ENCODE measurements around the gene CRYBA1. TPM values are rescaled to one million over a fixed set of nuclear protein-coding genes. Genes with fewer than 3 reads are reported as not detected.
"Not testable (repeated sequence)": the region's sequence is repeated elsewhere in the genome, so short reads cannot be mapped to it uniquely, and the experiment has no call there.

The CRYBA1 gene
- total and polyA plus RNA-seq, 7 donors, result not detected

- ATAC-seq, result no peak
- H3K9me3 ChIP-seq, result no peaks in the 10 kb centered on the region
- no peak for TF ChIP-seq CTCF (IDR thresholded peaks at IDR 0.05)
- no peak overlapping the region for H3K4me3 ChIP-seq
- 91 to 92% (median 91%) methylated on average over 5 of the region's 5 CpGs for WGBS, 3 donors
- H3K27ac ChIP-seq, result no peak overlapping the region
- no peak for DNase-seq
- no peaks in the 10 kb centered on the region for H3K4me1 ChIP-seq
- no peaks in the 10 kb centered on the region for H3K36me3 ChIP-seq (ENCODE audit: insufficient read depth in 1 of 2, low read depth in 1 of 2)
- H3K27me3 ChIP-seq (ENCODE audit: insufficient read depth in 3 of 3, low read length in 2 of 3), result no peaks in the 10 kb centered on the region
- intact Hi-C loops (cut with DNase I), result no loop called here
Measured at GRCh38 chr17:29216856-29217255, 29.8 kb upstream of the CRYBA1 start.

- Histone ChIP-seq H3K27ac (no peak overlapping the region), H3K27me3 (ENCODE audit: insufficient read depth in 3 of 3, low read length in 2 of 3) (no peaks in the 10 kb centered on the region), H3K4me1 (no peaks in the 10 kb centered on the region), H3K4me3 (no peak overlapping the region), H3K9me3 (no peaks in the 10 kb centered on the region), H3K36me3 (ENCODE audit: insufficient read depth in 1 of 2, low read depth in 1 of 2) (no peaks in the 10 kb centered on the region)
- 10 to 14% (median 13%) methylated on average over 14 of the region's 14 CpGs for WGBS, 3 donors
- peak; percentile 68 to 93 (median 76) for ATAC-seq
- intact Hi-C loops (cut with DNase I), result loop anchor here (1.0 to 2.0 kb wide), 3 partner anchors 70 to 71 kb away; no protein-coding TSS in a partner anchor
- DNase-seq, result peak; percentile 69 to 75
- TF ChIP-seq CTCF (IDR thresholded peaks at IDR 0.05), result peak; percentile 90
Measured at GRCh38 chr17:29219378-29220047, 27.1 kb upstream of the CRYBA1 start.

- H3K27me3 ChIP-seq (ENCODE audit: insufficient read depth in 3 of 3, low read length in 2 of 3); H3K4me1 ChIP-seq; DNase-seq; H3K36me3 ChIP-seq (ENCODE audit: insufficient read depth in 1 of 2, low read depth in 1 of 2); H3K9me3 ChIP-seq; H3K4me3 ChIP-seq; H3K27ac ChIP-seq; ATAC-seq: not testable (repeated sequence)
- WGBS, 3 donors, result 95 to 97% (median 96%) methylated on average over 11 of the region's 11 CpGs
- intact Hi-C loops (cut with DNase I), result loop anchor here in 1 of 2 donors (2.0 kb wide), 1 partner anchor 69 kb away; no protein-coding TSS in a partner anchor
Measured at GRCh38 chr17:29221338-29221737, 25.3 kb upstream of the CRYBA1 start.

- Histone ChIP-seq H3K9me3 (no peaks in the 10 kb centered on the region), H3K4me3 (no peak overlapping the region), H3K36me3 (ENCODE audit: insufficient read depth in 1 of 2, low read depth in 1 of 2) (no peaks in the 10 kb centered on the region), H3K27me3 (ENCODE audit: insufficient read depth in 3 of 3, low read length in 2 of 3) (no peaks in the 10 kb centered on the region), H3K4me1 (no peaks in the 10 kb centered on the region), H3K27ac (no peak overlapping the region)
- no peak for DNase-seq
- ATAC-seq, result no peak
- TF ChIP-seq CTCF (IDR thresholded peaks at IDR 0.05), result no peak
- intact Hi-C loops (cut with DNase I), result no loop called here
Measured at GRCh38 chr17:29225396-29225795, 21.3 kb upstream of the CRYBA1 start.

GRCh38 chr17:29233301-29233700, 13.4 kb upstream of the CRYBA1 start:
- H3K4me3 ChIP-seq, result no peak overlapping the region
- 88 to 96% (median 95%) methylated on average over 1 of the region's 1 CpG for WGBS, 3 donors

GRCh38 chr17:29234972-29235371, 11.7 kb upstream of the CRYBA1 start:
- ATAC-seq; H3K4me1 ChIP-seq; H3K4me3 ChIP-seq; H3K9me3 ChIP-seq; H3K36me3 ChIP-seq (ENCODE audit: insufficient read depth in 1 of 2, low read depth in 1 of 2); H3K27me3 ChIP-seq (ENCODE audit: insufficient read depth in 3 of 3, low read length in 2 of 3); intact Hi-C loops (cut with DNase I); H3K27ac ChIP-seq; DNase-seq: not testable (repeated sequence)
- WGBS, 3 donors, result 84 to 90% (median 89%) methylated on average over 4 to 7 of the region's 7 CpGs

More at GRCh38 chr17:29233301-29233700, 13.4 kb upstream of the CRYBA1 start:
- intact Hi-C loops (cut with DNase I), result no loop called here
- Histone ChIP-seq H3K27me3 (ENCODE audit: insufficient read depth in 3 of 3, low read length in 2 of 3) (no peaks in the 10 kb centered on the region), H3K9me3 (no peaks in the 10 kb centered on the region), H3K27ac (no peak overlapping the region), H3K4me1 (no peaks in the 10 kb centered on the region), H3K36me3 (ENCODE audit: insufficient read depth in 1 of 2, low read depth in 1 of 2) (no peaks in the 10 kb centered on the region)
- ATAC-seq (no peak), DNase-seq (no peak)
- TF ChIP-seq CTCF (IDR thresholded peaks at IDR 0.05), result no peak
